ENCODE measurements around the gene ZNF200.
A peak's percentile ranks its signal among the peaks of the same experiment; 100 is the strongest.
"Not testable (repeated sequence)": the region's sequence is repeated elsewhere in the genome, so short reads cannot be mapped to it uniquely, and the experiment has no call there.

ZNF200 gene

GRCh38 chr16:3234857-3235561 lies at the start of gene ZNF200:
Gene ZNF200 (minus strand): TSS chr16:3235158. CDS start chr16:3233755, 1,403 bp downstream.
- H3K4me3 ChIP-seq (ENCODE audit: low read length), result peak within 1 kb of the TSS; percentile 83
- WGBS (ENCODE audit: insufficient coverage, insufficient read length), result no CpG with 5 or more reads among the region's 59 CpGs

GRCh38 chr16:3283543-3284447 lies 48.8 kb upstream of the ZNF200 start:
- H3K36me3 ChIP-seq (ENCODE audit: control insufficient read depth, insufficient read depth, low read length), result peaks cover 13% of the 10 kb centered on the region; the same call in 1 of the 2 replicates

More at GRCh38 chr16:3234857-3235561, at the start of gene ZNF200:
- peaks cover 5% of the 10 kb centered on the region; the same call in 1 of the 2 replicates for H3K36me3 ChIP-seq (ENCODE audit: control insufficient read depth, insufficient read depth, low read length)
- no peaks in the 10 kb centered on the region for H3K9me3 ChIP-seq (ENCODE audit: control insufficient read depth, insufficient read depth, low read length)
- H3K27ac ChIP-seq (ENCODE audit: low read length), result no peak within 1 kb of the TSS
- no peaks in the 10 kb centered on the region for H3K4me1 ChIP-seq (ENCODE audit: control insufficient read depth, insufficient read depth, low read length)
- no peaks in the 10 kb centered on the region for H3K27me3 ChIP-seq (ENCODE audit: control insufficient read depth, insufficient read depth, low read length)
- DNase-seq (ENCODE audit: low read depth, low spot score), result peak; percentile 82

GRCh38 chr16:3282730-3283542 lies 48.0 kb upstream of the ZNF200 start, which contains the start of gene ZNF263:
Gene ZNF263 (plus strand): TSS chr16:3283491. CDS start chr16:3283819, 328 bp downstream.
- WGBS (ENCODE audit: insufficient coverage, insufficient read length), result no CpG with 5 or more reads among the region's 72 CpGs
- Histone ChIP-seq H3K4me1 (ENCODE audit: control insufficient read depth, insufficient read depth, low read length) (no peaks in the 10 kb centered on the region), H3K27ac (ENCODE audit: low read length) (no peak within 1 kb of the TSS), H3K9me3 (ENCODE audit: control insufficient read depth, insufficient read depth, low read length) (peaks cover 1% of the 10 kb centered on the region; the same call in 1 of the 2 replicates), H3K4me3 (ENCODE audit: low read length) (peak within 1 kb of the TSS; percentile 92), H3K36me3 (ENCODE audit: control insufficient read depth, insufficient read depth, low read length) (peaks cover 7% of the 10 kb centered on the region; the same call in 1 of the 2 replicates), H3K27me3 (ENCODE audit: control insufficient read depth, insufficient read depth, low read length) (no peaks in the 10 kb centered on the region)
- no peak for DNase-seq (ENCODE audit: low read depth, low spot score)

More at GRCh38 chr16:3283543-3284447, 48.8 kb upstream of the ZNF200 start:
- no peak overlapping the region for H3K27ac ChIP-seq (ENCODE audit: low read length)
- no peaks in the 10 kb centered on the region for H3K27me3 ChIP-seq (ENCODE audit: control insufficient read depth, insufficient read depth, low read length)
- no peaks in the 10 kb centered on the region for H3K4me1 ChIP-seq (ENCODE audit: control insufficient read depth, insufficient read depth, low read length)
- no CpG with 5 or more reads among the region's 56 CpGs for WGBS (ENCODE audit: insufficient coverage, insufficient read length)
- H3K4me3 ChIP-seq (ENCODE audit: low read length), result peak overlapping the region; percentile 92
- DNase-seq (ENCODE audit: low read depth, low spot score), result no peak
- H3K9me3 ChIP-seq (ENCODE audit: control insufficient read depth, insufficient read depth, low read length), result peaks cover 1% of the 10 kb centered on the region; the same call in 1 of the 2 replicates

- DNase-seq (ENCODE audit: low read depth, low spot score), result no peak
- Histone ChIP-seq H3K27me3 (ENCODE audit: control insufficient read depth, insufficient read depth, low read length) (no peaks in the 10 kb centered on the region), H3K9me3 (ENCODE audit: control insufficient read depth, insufficient read depth, low read length) (peaks cover 1% of the 10 kb centered on the region; the same call in 1 of the 2 replicates), H3K27ac (ENCODE audit: low read length) (no peak overlapping the region), H3K36me3 (ENCODE audit: control insufficient read depth, insufficient read depth, low read length) (peaks cover 7% of the 10 kb centered on the region; the same call in 1 of the 2 replicates), H3K4me3 (ENCODE audit: low read length) (peak overlapping the region; percentile 92), H3K4me1 (ENCODE audit: control insufficient read depth, insufficient read depth, low read length) (no peaks in the 10 kb centered on the region)
- WGBS (ENCODE audit: insufficient coverage, insufficient read length), result no CpG with 5 or more reads among the region's 29 CpGs
Observed at GRCh38 chr16:3282103-3282729, 47.3 kb upstream of the ZNF200 start.

GRCh38 chr16:3281222-3281820 lies 46.4 kb upstream of the ZNF200 start:
- Histone ChIP-seq H3K27ac (ENCODE audit: low read length) (no peak overlapping the region), H3K27me3 (ENCODE audit: control insufficient read depth, insufficient read depth, low read length) (no peaks in the 10 kb centered on the region; the same call in 1 of the 2 replicates), H3K4me3 (ENCODE audit: low read length) (no peak overlapping the region), H3K36me3 (ENCODE audit: control insufficient read depth, insufficient read depth, low read length) (peaks cover 5% of the 10 kb centered on the region; the same call in 1 of the 2 replicates), H3K4me1 (ENCODE audit: control insufficient read depth, insufficient read depth, low read length) (no peaks in the 10 kb centered on the region), H3K9me3 (ENCODE audit: control insufficient read depth, insufficient read depth, low read length) (peaks cover 1% of the 10 kb centered on the region; the same call in 1 of the 2 replicates)
- no CpG with 5 or more reads among the region's 6 CpGs for WGBS (ENCODE audit: insufficient coverage, insufficient read length)
- no peak for DNase-seq (ENCODE audit: low read depth, low spot score)

- no peak overlapping the region for H3K4me3 ChIP-seq (ENCODE audit: low read length)
- no peak for DNase-seq (ENCODE audit: low read depth, low spot score)
- H3K9me3 ChIP-seq (ENCODE audit: control insufficient read depth, insufficient read depth, low read length), result no peaks in the 10 kb centered on the region
- no peak overlapping the region for H3K27ac ChIP-seq (ENCODE audit: low read length)
- H3K27me3 ChIP-seq (ENCODE audit: control insufficient read depth, insufficient read depth, low read length), result no peaks in the 10 kb centered on the region; the same call in 1 of the 2 replicates
- WGBS (ENCODE audit: insufficient coverage, insufficient read length), result no CpG with 5 or more reads among the region's 5 CpGs
- no peaks in the 10 kb centered on the region for H3K36me3 ChIP-seq (ENCODE audit: control insufficient read depth, insufficient read depth, low read length)
- no peaks in the 10 kb centered on the region for H3K4me1 ChIP-seq (ENCODE audit: control insufficient read depth, insufficient read depth, low read length)
Observed at GRCh38 chr16:3276679-3277078, 41.7 kb upstream of the ZNF200 start.

- Histone ChIP-seq H3K4me1 (ENCODE audit: control insufficient read depth, insufficient read depth, low read length) (no peaks in the 10 kb centered on the region), H3K4me3 (ENCODE audit: low read length) (no peak overlapping the region), H3K27ac (ENCODE audit: low read length) (no peak overlapping the region), H3K9me3 (ENCODE audit: control insufficient read depth, insufficient read depth, low read length) (no peaks in the 10 kb centered on the region), H3K36me3 (ENCODE audit: control insufficient read depth, insufficient read depth, low read length) (no peaks in the 10 kb centered on the region), H3K27me3 (ENCODE audit: control insufficient read depth, insufficient read depth, low read length) (no peaks in the 10 kb centered on the region; the same call in 1 of the 2 replicates)
- DNase-seq (ENCODE audit: low read depth, low spot score), result no peak
Observed at GRCh38 chr16:3274947-3275346, 40.0 kb upstream of the ZNF200 start.

GRCh38 chr16:3274490-3274889 lies 39.5 kb upstream of the ZNF200 start:
- no peak for DNase-seq (ENCODE audit: low read depth, low spot score)
- Histone ChIP-seq H3K4me3 (ENCODE audit: low read length) (no peak overlapping the region), H3K36me3 (ENCODE audit: control insufficient read depth, insufficient read depth, low read length) (no peaks in the 10 kb centered on the region), H3K9me3 (ENCODE audit: control insufficient read depth, insufficient read depth, low read length) (no peaks in the 10 kb centered on the region; the same call in 1 of the 2 replicates), H3K27me3 (ENCODE audit: control insufficient read depth, insufficient read depth, low read length) (no peaks in the 10 kb centered on the region; the same call in 1 of the 2 replicates), H3K4me1 (ENCODE audit: control insufficient read depth, insufficient read depth, low read length) (no peaks in the 10 kb centered on the region), H3K27ac (ENCODE audit: low read length) (no peak overlapping the region)
- no CpG with 5 or more reads among the region's 4 CpGs for WGBS (ENCODE audit: insufficient coverage, insufficient read length)

GRCh38 chr16:3271281-3271680 lies 36.3 kb upstream of the ZNF200 start:
- H3K4me3 ChIP-seq (ENCODE audit: low read length); H3K9me3 ChIP-seq (ENCODE audit: control insufficient read depth, insufficient read depth, low read length); H3K27ac ChIP-seq (ENCODE audit: low read length); DNase-seq (ENCODE audit: low read depth, low spot score); H3K4me1 ChIP-seq (ENCODE audit: control insufficient read depth, insufficient read depth, low read length); H3K36me3 ChIP-seq (ENCODE audit: control insufficient read depth, insufficient read depth, low read length); H3K27me3 ChIP-seq (ENCODE audit: control insufficient read depth, insufficient read depth, low read length): not testable (repeated sequence)
- no CpG with 5 or more reads among the region's 22 CpGs for whole genome bisulfite sequencing (ENCODE audit: insufficient coverage, insufficient read length)

All from iPS DF 6.9 (cell line).